GM19351 (cell line): ENCODE data around the gene NAXD.
"Not testable (repeated sequence)": the region's sequence is repeated elsewhere in the genome, so short reads cannot be mapped to it uniquely, and the experiment has no call there.

Experiments used
- ATAC-seq: cut with Tn5 transposase; IDR thresholded peaks from one replicate; pipeline ENCODE4 v1.9.1; 2021; ENCODE audit warnings: mild to moderate bottlenecking, moderate library complexity; ENCODE audit not compliant: unreplicated experiment

NAXD gene

DNA sequence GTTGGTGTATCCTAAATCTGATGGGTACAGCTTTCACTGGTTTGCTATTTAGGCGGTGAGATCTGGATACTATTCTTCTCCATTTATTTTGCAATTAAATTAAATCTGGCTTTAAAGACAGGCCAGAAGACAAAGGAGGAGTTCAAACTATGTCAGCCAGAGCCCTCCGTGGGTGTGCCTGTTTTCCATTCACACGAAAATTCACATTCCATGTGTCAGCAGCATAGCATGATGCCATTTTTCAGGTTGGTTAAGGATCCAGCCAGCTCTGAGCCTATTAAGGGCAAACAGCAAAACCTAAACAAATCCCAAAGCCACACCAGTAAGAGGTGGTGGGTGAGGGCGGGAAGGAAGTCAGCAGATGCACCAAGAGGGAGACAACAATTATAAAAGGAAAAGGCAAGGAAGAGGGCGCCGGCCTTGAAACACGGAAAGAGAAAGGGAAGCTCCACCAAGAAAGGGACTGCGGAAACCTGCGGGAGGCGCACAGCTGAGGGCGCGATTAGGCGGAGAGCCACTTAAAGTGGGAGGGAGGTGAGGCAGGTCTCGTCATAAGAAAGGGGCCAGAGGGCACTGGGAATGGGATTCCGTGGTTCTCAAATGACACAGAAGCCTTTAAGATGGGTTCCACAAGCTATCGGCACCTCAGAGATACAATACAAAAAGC, 47.6 kb downstream of the NAXD start:
- ATAC-seq = no peak

DNA sequence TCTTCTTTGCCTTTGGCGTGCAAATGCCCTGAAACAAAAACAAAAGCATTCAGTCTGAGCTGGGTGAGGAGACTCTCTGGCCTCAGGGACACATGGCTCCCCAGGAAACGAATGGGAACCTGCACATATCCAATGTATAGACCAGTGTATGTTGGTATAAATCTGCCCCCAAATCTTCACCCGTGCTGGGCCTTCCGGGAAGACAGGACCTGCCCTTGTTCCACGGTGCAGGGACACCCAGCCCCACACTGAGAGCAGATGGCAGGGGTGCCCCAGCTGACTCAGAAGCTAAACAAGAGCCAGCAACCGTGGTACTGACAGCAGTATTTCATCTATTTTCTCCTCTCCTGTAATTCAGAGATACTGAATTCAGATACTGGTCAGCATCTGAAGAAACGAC, 48.1 kb downstream of the NAXD start:
- no peak for ATAC-seq

DNA sequence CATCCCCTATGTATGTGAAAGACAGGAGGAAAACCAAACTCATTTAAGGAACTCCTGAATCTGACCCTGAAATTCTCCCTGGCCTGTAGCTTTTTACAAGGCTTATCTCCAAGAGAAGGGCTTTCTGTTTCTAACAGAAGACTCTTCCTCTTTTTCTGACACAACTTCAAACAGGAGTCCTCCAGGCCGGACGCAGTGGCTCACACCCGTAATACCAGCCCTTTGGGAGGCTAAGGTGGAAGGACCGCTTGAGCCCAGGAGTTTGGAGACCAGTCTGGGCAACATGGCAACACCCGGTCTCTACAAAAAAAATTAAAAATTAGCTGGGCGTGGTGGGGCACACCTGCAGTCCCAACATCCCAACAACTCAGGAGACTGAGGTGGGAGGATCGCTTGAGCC, 48.7 kb downstream of the NAXD start:
- no peak for ATAC-seq

DNA sequence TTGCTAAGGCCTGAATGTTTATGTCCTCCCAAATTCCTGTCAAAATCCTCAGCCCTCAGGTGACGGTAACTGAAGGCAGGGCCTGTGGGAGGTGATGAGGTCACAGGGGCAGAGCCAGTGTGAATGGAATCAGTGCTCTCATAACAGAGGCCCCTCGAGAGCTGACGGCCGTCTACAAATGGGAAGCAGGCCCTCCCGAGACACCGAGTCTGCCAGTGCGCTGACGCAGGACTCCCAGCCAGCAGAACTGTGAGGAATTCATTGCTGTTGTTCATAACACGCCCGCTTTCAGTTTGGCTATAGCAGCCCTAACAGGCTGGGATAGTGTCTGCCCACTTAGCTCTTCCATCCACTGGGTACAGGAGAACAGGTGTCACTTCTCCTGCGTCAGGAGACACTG, 49.3 kb downstream of the NAXD start:
- no peak for ATAC-seq

DNA sequence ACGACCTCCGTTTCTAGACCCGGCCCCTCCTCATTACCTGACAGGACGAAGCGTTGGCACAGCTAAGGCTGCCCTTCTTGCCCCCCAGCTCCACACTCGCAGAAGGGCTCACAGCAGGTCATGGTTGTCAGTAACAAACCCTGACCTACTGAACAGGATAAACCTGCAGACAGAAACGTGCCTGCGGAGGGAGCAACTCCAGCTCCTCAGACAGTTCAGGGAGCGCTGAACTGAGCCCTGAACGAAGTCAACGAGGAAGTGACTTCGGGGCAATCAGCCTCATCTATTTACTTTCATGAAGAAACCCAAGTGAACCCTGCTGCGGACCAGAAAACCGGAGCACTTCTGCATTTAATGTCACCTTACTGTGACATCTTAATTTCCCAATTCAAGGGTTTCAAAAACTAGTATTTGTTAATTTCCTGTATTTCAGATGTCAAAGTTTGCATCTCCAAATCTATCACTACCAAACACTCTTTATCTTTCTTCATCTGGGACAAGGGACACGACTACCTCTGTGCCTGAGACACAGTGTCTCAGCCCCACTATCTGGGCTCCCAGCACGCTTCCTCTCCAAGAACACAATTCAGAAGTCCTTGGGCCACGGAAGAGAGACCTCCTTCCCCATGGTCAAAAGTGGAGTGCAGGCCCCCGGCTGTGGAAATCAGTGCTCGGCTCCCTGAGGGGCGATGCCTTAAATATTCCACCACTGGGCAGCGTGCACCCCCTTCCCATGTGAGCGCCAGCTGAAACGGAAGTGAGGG, 50.3 kb downstream of the NAXD start:
- no peak for ATAC-seq

DNA sequence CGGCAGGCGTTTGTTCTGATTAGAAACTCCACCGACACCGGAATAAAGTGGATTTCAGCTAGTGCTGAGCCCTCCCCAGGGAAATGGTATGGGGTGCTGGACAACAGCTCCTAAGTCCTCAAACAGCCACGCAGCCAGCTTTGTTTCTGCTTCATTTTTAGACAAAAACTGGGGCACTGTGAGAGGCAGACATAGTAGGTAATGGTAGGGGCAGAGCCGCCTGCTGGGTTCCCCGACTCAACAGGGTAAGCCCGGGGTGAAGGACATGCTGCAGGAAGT, 50.8 kb downstream of the NAXD start:
- no peak for ATAC-seq

DNA sequence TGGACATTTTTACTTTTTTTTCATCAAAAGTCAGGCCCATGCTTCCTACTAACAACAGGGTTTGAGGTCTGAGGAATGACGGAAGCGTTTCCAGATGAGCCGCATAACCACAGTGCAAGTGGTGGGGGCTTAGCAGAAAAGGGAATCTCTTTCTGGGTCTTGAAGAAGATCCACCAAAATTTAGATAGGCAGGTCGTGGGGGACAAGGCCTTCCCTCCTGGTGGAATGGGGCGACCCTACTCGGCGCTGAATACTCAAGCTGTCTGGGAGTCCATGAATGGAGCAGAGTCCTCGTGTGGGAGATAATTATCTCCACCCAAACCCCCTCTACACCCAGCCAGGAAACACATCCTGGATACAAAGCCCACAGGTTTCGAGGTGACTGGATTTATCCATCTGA, 53.7 kb downstream of the NAXD start:
- ATAC-seq = no peak

DNA sequence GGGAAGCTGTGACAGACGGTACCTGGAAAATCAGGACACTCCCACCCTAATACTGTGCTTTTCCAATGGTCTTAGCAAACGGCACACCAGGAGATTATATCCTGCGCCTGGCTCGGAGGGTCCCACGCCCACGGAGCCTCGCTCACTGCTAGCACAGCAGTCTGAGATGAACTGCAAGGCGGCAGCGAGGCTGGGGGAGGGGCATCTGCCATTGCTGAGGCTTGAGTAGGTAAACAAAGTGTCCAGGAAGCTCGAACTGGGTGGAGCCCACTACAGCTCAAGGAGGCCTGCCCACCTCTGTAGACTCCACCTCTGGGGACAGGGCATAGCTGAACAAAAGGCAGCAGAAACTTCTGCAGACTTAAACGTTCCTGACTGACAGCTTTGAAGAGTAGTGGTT, 54.5 kb downstream of the NAXD start:
- ATAC-seq = not testable (repeated sequence)

DNA sequence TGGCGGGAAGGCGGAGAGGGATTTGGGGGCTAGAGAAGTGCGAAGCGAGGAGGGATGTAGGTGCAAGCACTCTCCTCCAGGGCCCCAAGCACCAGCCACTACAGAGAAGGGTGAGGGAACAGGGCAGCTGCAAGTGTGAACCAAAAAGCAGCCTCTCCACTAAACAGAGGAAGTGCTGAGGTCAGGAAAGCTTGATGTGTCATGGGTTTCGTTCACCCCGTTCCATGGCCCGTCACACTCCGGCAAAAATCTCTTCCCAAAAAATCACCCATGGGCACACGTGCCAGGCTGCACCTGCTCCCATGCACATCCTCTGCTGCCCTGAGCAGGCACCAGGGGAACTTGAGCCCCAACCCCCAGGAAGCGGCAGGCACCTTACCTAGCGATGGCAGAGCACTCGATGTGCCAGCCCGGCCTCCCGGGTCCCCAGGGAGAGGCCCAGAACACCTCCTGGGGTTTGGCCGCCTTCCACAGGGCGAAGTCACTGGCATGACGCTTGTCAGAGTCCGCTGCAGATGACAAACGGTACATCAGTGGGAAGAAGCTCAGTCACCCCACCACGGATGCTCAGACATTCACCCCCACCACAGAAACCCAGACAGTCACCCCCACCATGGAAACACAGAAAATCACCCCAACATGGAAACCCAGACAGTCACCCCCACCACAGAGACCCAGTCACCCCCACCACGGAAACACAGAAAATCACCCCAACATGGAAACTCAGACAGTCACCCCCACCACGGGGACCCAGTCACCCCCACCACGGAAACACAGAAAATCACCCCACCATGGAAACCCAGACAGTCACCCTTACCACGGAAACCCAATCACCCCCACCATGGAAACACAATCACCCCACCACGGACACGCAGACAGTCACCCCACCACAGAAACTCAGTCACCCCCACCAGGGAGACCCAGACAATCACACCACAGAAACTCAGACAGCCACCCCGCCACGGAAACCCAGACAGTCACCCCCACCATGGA, 61.5 kb downstream of the NAXD start:
- ATAC-seq = peak; percentile 82

DNA sequence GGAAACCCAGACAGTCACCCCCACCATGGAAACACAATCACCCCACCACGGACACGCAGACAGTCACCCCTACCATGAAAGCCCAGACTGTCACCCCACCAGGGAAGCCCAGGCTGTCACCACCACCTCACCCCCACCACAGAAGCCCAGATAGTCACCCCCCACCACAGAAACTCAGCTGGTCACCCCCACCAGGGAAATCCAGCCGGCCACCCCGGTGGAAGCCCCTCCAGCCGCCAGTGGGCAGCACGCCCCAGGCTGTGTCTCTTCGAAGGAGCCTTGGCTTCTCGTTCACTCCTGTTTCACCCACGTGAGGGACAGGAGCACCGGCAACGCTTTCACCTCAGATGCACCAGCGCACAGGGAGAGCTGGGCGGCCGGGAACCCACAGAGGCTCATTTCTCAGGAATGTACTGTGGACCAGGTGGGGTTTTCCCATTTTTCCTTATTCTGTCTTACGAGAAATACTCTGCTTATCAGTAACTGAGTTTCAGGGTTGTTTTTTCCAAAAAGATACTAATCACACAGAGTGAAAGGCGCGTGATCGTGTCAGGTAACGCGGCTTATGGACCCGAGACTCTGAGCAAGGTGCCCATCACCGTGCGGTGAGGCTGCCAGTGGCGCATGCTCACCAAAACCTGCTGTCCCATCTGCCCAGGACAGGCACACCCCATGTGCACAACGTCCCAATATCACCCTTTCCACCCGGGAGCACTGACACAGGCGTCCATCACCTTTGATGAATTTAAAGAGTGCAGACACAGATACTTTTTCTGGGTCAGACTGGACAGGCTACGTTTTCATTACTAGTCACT, 62.6 kb downstream of the NAXD start:
- no peak for ATAC-seq

DNA sequence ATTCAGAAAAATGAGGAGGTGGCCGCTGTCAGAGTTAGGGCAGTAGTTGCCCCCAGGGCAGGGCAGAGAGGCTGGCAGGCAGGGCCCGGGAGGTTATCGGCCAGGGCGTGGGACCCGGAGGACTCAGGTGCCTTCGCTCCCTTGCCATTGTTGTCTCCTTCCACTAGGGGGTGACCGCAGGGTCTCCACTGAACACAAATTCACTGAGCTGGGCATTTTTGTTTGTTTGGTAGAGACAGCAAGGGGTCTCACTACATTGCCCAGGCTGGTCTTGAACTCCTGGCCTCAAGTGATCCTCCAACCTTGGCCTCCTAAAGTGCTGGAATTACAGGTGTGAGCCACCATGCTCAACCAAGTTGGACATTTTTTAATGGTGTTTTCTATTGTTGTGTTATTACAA, 65.5 kb downstream of the NAXD start:
- ATAC-seq = no peak

DNA sequence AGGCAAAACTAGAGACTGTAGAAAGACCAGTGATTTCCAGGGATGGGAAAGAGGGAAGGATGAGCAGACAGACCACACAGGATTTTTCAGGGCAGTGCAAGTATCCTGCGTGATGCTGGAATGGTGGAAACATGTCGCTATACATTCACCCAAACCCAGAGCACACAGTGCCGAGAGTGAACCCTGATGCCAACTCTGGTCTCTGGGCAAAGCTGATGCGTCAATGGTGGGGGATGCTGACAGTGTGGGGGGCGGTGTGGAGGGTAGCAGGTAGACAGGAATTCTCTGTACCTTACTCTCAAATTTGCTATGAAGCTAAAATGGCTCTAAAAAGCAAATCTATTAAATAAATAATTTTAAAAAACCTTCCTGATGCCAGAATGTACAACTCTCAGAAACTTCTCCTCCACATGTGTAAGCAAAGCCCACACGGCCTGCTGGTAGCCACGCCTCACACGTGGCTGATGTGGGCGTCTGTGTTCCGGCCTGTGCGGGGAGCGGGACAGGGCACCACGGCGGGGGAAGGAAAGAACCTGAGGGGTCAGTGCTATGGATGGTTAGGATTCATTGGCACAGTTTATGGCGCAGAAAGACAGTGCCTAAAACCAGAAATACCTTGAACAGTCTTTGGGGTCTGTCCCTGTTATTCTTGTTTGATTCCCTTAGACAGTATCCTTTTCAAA, 66.7 kb downstream of the NAXD start:
- no peak for ATAC-seq

DNA sequence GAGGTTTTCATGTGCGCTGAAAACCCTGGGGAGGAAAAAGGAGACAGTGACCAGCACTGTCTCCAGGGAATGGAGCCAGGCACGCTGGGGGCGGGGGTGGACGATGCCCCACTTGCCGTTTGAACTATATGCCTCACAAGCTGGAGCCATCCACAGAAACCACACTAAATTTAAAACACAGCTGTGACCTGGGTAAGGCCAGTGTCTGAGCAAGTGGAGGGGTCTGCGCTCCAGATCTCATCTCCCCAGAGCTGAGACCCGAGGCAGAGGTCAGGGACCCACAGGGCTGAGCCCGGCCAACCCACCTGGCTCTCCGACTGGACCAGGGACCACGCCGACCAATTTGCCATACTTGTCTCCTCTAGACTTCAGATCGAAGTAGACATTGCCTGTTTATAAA, 67.4 kb downstream of the NAXD start:
- no peak for ATAC-seq

DNA sequence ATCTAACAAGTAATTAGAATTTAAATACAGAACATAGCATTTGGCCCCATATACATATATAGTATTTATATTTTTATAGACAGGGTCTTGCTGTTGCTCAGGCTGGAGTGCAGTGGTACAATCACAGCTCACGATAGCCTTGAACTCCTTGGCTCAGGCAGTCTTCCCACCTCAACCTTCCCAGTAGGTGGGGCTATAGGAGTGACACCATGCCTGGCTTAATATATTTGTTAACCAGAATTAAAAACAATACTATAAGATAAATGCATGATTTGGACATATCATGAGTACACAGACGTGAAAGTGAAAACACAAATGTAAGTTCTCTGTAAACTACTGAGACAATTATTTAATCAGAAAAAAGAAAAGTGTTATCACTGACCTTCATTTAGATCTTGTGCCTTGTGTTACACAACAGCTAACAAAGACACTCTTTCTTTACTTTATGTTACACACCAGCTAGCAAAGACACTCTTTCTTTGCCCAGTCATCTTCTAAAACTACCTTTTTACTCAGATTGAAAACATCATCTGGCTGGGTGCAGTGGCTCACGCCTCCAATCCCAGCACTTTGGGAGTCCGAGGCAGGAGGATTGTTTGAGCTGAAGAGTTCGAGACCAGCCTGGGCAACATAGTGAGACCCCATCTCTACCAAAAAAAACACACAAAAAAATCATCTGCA, 68.0 kb downstream of the NAXD start:
- no peak for ATAC-seq

DNA sequence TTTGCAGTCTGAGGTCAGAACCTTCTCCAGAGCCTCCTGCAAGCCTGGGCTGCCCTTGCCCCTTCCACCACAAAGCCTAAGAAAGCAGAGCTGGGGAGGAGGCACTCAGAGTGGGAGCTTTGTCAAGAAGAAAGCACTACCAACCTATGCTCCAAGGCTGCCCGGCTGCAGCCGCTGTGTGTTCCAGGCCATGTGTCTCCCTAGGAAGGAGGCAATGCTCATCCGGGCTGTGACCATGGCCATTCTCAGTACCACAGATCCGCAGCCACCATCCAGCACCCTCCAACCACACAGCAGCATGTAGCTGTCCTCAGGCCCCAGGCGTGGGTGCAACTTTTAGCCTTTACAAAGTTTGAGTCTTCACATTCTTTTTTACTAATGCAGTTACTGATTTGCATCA, 68.6 kb downstream of the NAXD start:
- ATAC-seq = no peak

DNA sequence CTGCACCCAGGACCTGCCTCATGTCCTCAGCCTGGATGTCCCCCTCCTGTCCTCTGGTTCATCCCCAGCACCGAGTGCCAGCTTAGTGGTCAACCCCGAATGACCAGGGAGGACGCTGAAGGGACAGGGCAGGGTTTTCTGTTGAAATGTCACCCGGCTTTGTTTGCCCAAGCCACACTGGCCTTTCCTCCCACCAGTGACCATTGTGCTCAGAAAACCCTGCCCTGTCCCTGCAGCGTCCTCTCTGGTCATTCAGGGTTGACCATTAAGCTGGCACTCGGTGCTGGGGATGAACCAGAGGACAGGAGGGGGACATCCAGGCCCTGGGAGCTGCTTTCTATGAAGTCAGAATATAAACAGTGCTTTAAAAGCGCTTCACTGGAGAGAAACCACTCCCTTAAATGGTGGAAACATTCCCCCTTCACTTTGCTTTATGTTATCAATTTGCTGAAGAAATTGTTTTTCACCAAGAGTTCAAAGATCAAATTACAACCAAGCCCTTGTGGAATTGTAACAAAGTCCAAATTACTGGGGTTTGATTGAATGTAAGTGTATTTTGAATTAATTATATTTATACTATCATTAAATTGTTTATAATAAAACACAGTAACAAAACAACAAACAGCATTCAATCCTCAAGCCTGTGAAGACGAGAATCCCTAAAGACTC, 69.2 kb downstream of the NAXD start:
- ATAC-seq = no peak

DNA sequence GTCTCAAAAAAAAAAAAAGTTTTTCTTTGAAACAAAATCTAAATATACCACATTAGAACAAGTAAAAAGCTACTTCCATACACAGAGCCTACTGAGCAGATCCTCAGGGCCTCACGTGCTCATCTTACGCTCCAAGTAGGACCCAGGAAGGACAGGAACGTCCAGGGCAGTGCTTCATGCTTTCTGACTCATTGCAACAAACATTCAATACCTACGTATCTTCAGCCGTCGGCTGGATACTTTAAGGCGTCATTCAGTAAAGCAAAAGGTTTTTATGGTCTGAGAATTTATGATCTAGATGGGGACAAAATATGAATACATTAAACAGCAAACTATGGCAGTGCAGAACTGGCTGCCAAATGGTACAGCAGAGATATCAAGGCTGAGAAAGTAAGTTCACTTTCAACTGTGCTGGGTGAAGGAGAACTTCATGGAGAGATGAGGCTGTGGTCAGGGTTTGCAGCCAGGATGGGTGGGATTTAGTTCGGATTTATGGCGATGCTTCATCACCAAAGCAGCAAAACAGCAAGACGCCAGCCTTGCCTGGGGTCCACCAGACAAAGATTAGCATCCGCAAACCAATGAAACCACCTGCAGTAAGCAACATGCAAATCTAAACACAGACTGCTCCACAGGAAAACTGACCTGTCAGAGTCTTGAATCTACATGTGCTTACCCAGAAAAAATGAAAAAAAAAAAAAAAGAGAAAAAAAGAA, 70.1 kb downstream of the NAXD start:
- ATAC-seq = no peak

DNA sequence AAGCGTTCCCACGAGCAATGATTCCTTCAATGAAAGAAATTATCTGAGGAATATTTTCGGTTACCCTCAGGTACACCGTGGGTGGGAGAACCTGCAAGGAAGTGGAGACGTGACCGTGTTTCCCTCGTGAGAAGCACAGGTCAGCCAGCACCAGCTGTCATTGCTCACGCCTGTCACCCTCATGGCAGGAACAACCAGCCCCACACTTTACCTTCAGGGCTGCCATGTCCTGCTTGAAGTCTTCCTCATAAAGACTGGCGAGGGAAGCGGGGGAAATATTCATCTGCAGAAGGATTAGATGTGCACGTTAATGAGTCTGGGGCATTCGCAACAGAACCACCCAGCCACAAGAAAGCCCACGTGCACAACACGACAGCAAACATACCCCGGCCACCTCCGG, 72.4 kb downstream of the NAXD start:
- ATAC-seq = no peak

DNA sequence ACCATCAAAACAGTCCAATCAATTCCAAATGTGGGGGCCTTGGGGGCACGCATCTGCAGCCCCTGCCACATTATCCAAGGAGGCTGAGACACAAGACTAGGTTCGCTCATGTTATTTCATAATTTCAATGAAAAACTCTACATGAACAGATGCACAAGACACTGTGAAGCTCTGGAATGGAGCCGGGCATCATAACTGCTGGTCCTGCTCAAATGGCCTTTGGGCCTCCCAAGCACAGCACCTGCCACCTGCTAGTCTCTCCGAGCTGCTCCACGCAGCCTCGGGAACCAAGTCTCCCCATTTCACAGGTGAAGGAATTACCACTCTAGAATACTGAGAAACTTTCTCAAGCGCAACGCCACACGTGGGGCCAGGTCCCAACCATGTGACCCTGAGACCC, 73.7 kb downstream of the NAXD start:
- ATAC-seq = no peak
